ENCODE measurements around the gene STRN4.

Gene STRN4

GRCh38 chr19:46742926-46743480, 3.2 kb downstream of the STRN4 start:
- DNase-seq = no peak

- no peak for DNase-seq
Measured at GRCh38 chr19:46741447-46741846, 4.8 kb downstream of the STRN4 start.

- no peak for DNase-seq
Measured at GRCh38 chr19:46739290-46739771, 6.9 kb downstream of the STRN4 start.

- DNase-seq = no peak
Measured at GRCh38 chr19:46737761-46738171, 8.5 kb downstream of the STRN4 start.

- DNase-seq = no peak
Measured at GRCh38 chr19:46737298-46737654, 9.0 kb downstream of the STRN4 start.

- no peak for DNase-seq
Measured at GRCh38 chr19:46736531-46737297, 9.5 kb downstream of the STRN4 start.

- no peak for DNase-seq
Measured at GRCh38 chr19:46733690-46734292, 12.5 kb downstream of the STRN4 start.

GRCh38 chr19:46732966-46733689, 13.1 kb downstream of the STRN4 start:
- no peak for DNase-seq

GRCh38 chr19:46732172-46732938, 13.9 kb downstream of the STRN4 start:
- no peak for DNase-seq

- no peak for DNase-seq
Measured at GRCh38 chr19:46731584-46731983, 14.7 kb downstream of the STRN4 start.

- DNase-seq = no peak
Measured at GRCh38 chr19:46731007-46731501, 15.2 kb downstream of the STRN4 start.

- DNase-seq = no peak
Measured at GRCh38 chr19:46730595-46730994, 15.7 kb downstream of the STRN4 start.

- no peak for DNase-seq
Measured at GRCh38 chr19:46730187-46730586, 16.1 kb downstream of the STRN4 start.

- DNase-seq = no peak
Measured at GRCh38 chr19:46729696-46730095, 16.6 kb downstream of the STRN4 start.

GRCh38 chr19:46728693-46729339, 17.4 kb downstream of the STRN4 start:
- peak; percentile 76 to 79 for DNase-seq

- DNase-seq = no peak
Measured at GRCh38 chr19:46728208-46728607, 18.0 kb downstream of the STRN4 start.

GRCh38 chr19:46727757-46728156, 18.5 kb downstream of the STRN4 start:
- DNase-seq = no peak

GRCh38 chr19:46726971-46727501, 19.2 kb downstream of the STRN4 start:
- no peak for DNase-seq

- DNase-seq = no peak
Measured at GRCh38 chr19:46726551-46726950, 19.7 kb downstream of the STRN4 start.

GRCh38 chr19:46725859-46726393, 20.3 kb downstream of the STRN4 start:
- DNase-seq = no peak

- DNase-seq = no peak
Measured at GRCh38 chr19:46725036-46725820, 21.0 kb downstream of the STRN4 start.

Data from activated CD4-positive, alpha-beta T cell treated with anti-CD3 and anti-CD28 coated beads, Interleukin-2, amount 50 U/mL, for 4 hours (primary cell).